Epithelial cell of esophagus (primary cell): ENCODE measurements around the gene SUFU.
A peak's percentile ranks its signal among the peaks of the same experiment; 100 is the strongest.
"Not testable (repeated sequence)": the region's sequence is repeated elsewhere in the genome, so short reads cannot be mapped to it uniquely, and the experiment has no call there.

Source experiments
- DNase-seq: peaks from one replicate; pipeline ENCODE4 v3.0.0; 2010; ENCODE audit warnings: low read depth
- H3K4me3 ChIP-seq: 2 replicates; pipeline ENCODE4 v1.5.1; 2011; ENCODE audit warnings: mild to moderate bottlenecking, low read length, control low read depth
- TF ChIP-seq, protein P1 (sequence below): IDR thresholded peaks from 2 replicates; pipeline ENCODE4 v1.5.1; 2011; ENCODE audit warnings: low read depth, mild to moderate bottlenecking, low read length, control low read depth, inconsistent platforms; ENCODE audit not compliant: insufficient read depth; ENCODE audit errors: missing control alignments

SUFU gene

DNA sequence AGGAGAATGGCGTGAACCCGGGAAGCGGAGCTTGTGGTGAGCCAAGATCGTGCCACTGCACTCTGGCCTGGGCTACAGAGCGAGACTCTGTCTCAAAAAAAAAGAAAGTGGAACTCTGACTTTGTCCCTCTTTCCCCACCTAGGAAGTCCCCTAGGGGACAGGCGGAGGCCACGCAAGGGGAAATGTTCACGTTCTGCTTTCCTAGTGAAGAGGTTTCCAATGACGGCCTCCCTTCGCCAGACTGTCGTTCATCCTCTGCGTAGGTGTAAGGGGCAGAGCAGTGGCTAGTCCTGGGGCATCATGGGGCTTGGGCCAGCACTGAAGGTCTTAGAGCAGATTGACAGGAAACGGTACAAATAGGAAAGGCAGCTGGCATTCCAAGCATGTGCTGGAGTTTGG is 30.6 kb downstream of the SUFU start:
- TF ChIP-seq, protein P1, sequence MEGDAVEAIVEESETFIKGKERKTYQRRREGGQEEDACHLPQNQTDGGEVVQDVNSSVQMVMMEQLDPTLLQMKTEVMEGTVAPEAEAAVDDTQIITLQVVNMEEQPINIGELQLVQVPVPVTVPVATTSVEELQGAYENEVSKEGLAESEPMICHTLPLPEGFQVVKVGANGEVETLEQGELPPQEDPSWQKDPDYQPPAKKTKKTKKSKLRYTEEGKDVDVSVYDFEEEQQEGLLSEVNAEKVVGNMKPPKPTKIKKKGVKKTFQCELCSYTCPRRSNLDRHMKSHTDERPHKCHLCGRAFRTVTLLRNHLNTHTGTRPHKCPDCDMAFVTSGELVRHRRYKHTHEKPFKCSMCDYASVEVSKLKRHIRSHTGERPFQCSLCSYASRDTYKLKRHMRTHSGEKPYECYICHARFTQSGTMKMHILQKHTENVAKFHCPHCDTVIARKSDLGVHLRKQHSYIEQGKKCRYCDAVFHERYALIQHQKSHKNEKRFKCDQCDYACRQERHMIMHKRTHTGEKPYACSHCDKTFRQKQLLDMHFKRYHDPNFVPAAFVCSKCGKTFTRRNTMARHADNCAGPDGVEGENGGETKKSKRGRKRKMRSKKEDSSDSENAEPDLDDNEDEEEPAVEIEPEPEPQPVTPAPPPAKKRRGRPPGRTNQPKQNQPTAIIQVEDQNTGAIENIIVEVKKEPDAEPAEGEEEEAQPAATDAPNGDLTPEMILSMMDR, result no peak
- no peak for DNase-seq
- no peak overlapping the region for H3K4me3 ChIP-seq

DNA sequence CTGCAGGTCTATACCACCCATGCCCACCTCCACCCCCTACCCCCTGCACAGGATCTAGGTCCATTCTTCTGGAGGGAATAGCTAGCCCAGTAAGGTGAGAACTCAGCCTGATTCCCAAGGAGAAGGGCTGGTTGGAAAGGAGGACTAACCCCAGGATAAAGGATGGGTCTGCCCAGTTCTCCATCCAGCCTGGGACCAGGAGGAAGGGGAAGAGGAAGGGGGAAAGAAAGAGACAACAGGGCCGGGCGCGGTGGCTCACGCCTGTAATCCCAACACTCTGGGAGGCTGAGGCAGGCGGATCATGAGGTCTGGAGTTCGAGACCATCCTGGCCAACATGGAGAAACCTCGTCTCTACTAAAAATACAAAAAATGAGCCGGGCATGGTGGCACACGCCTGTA is 31.2 kb downstream of the SUFU start:
- not testable (repeated sequence) for H3K4me3 ChIP-seq, DNase-seq

DNA sequence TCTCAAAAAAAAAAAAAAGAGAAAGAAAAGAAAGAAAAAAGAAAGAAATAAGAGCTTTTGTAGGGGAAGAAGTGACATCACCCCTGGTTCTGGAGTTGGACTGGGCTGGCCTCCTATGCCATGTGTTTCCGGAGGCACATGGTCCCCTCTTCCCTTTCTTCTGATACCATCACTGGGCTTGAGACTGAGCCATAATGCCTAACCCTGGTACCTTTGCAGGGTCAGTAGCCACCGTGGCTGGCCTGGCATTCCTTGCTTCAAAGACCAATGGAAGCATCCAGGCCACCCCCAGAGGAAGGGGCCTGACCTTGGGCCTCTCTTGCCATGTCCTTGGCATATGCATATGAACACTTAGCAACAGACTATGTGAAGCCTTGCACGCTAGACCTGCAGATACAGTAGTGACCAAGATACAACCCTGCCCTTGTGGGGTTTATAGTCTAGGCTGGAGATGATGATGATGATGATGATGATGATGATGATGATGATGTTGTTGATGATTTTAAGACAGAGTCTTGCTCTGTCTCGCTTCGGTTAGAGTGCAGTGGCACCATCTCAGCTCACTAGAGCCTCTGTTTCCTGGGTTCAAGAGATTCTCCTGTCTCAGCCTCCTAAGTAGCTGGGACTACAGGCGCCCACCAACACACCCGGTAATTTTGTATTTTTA is 31.8 kb downstream of the SUFU start:
- TF ChIP-seq, protein P1, result no peak
- no peak overlapping the region for H3K4me3 ChIP-seq
- DNase-seq, result no peak

DNA sequence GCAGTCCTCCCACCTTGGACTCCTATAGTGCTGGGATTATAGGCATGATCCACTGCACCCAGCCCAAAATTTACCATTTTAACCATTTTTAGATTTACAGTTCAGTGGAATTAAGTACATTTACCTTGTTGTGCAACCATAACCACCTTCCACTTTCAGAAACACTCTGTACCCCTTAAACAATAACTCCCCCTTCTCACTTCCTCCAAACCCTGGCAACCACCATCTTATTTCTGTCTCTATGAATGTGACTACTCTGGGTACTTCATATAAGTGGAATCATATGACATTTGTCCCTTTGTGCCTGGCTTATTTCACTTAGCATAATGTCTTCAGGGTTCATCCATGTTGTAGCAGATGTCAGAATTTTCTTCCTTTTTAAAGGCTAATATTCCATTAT is 33.6 kb downstream of the SUFU start:
- DNase-seq, result no peak
- H3K4me3 ChIP-seq, result no peak overlapping the region
- TF ChIP-seq, protein P1, result no peak

DNA sequence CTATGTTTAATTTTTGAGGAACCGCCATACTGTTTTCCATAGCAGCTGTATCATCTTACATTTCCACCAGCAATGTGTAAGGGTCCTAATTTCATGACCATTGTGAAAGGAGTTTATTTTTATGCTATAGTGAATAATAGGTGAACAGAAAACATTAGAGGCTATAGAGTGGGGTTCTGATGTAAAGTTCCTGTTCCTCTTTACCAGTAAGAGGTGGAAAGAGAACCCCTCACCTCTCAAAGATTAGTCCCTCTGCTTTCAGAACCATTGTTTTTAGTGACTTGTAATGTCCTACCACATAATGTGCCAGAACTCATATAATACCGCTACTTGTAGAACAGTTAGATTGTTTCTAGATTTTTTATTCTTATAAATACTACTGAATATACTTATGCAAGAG is 34.2 kb downstream of the SUFU start:
- TF ChIP-seq, protein P1, result no peak
- H3K4me3 ChIP-seq, result no peak overlapping the region

DNA sequence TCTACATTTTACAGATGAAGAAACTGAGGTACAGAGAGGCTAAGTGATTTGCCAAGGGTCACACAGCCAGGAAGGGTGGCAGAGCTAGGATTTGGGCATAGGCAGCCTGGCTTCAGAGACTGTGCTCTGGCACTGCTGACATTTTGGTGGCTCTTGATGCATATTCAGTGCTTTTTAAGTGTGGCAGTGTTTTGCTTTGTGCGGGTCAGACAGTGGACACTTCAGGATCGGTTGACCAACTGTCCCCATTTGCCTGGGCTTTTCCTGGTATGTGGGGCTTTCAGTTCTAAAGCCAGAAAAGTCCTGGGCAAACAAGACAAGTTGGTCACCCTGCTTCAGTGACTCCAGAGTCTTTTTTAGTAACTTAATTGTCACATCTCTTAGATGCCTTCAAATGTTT is 35.0 kb downstream of the SUFU start:
- H3K4me3 ChIP-seq, result no peak overlapping the region
- TF ChIP-seq, protein P1, result no peak
- DNase-seq, result no peak

More for the DNA sequence above, 34.2 kb downstream of the SUFU start:
- DNase-seq, result no peak

DNA sequence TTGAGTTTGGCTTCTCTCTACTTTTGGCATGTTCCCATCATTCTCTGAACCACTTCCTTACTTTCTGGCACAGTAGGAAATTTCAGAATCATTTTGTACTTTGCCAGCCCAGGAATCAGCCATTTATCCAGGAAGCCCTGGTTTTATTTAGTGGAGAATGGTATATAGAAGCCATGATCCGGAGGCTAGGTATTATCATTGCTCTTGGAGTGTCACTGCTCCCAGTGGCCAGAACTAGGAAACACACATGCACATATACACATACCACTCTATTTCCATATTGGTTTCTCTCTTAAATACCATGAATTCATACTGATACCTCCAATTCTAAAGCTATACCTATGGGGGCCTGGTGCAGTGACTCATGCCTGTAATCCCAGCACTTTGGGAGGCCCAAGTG is 36.3 kb downstream of the SUFU start:
- DNase-seq, result peak; percentile 43
- TF ChIP-seq, protein P1, result peak; percentile 44
- H3K4me3 ChIP-seq, result no peak overlapping the region
